ENCODE data around the gene PPIL4.

- TF ChIP-seq CTCF (IDR thresholded peaks at IDR 0.05 in 2 of 3, conservative IDR thresholded peaks at IDR 0.05 in 1 of 3; ENCODE audit: control insufficient read depth in 2 of 3, extremely low read depth in 1 of 3, insufficient read depth in 1 of 3, low read depth in 3 of 3, low read length in 3 of 3) (no peak), ZNF274 (IDR thresholded peaks at IDR 0.05; ENCODE audit: insufficient read depth, insufficient read length) (no peak), CBX3 (IDR thresholded peaks at IDR 0.05; ENCODE audit: borderline replicate concordance, low read depth) (no peak), KDM1A (IDR thresholded peaks at IDR 0.05; ENCODE audit: borderline replicate concordance) (no peak)
Measured at GRCh38 chr6:149477544-149477943, 68.3 kb downstream of the PPIL4 start.
